Left cardiac atrium (tissue), 4 donors: Measurements from ENCODE around the gene EPHA3. TPM values are rescaled to one million over a fixed set of nuclear protein-coding genes. Genes with fewer than 3 reads are reported as not detected.
A peak's percentile ranks its signal among the peaks of the same experiment; 100 is the strongest.

Experiments
- ATAC-seq, 2 donors: fragments of 200-7000 bp; cut with Tn5 transposase; one replicate each; pipeline ENCODE4 v1.9.1; 2020; ENCODE audit warnings: mild to moderate bottlenecking in 2 of 2, moderate library complexity in 2 of 2
- DNase-seq: peaks from one replicate; pipeline ENCODE4 v3.0.0-alpha.2; 2020
- intact Hi-C, 2 donors: fragments of 100-400 bp; cut with DNase I; formaldehyde crosslinking; loops; one replicate each; pipeline versions ENCODE4 v1.14.1 to v1.15.1; 2022 to 2023
- total RNA-seq, 2 donors: library from RNA; stranded (reverse); fragmentation: NEBNext Ultra II Directional; extraction: Animal tissue kit (Norgen Biotek cat#: 25700); gene quantifications; one replicate each; pipeline ENCODE4 v1.2.1, GENCODE V29; 2021
- donor health status: DM: no; HTN: yes; CAD: no.
- donor health status: DM: no; HTN: yes; CAD: no; lungs with severe emphysema.
- donor health status: DM: yes; HTN: yes; CAD: no.
- donor health status: Dilated cardiomyopathy.

The EPHA3 gene
- total RNA-seq, 2 donors from 2014 or later, result 5.6 to 8.1 TPM

- intact Hi-C loops, result no loop called here
- ATAC-seq (peak in 1 of 2 donors; percentile 39), DNase-seq (no peak)
Measured at GRCh38 chr3:89395456-89395855, 288.0 kb downstream of the EPHA3 start.

GRCh38 chr3:89395996-89396395 is 288.6 kb downstream of the EPHA3 start:
- ATAC-seq (no peak), DNase-seq (no peak)
- intact Hi-C loops, result no loop called here

- ATAC-seq (no peak), DNase-seq (no peak)
- intact Hi-C loops, result no loop called here
Measured at GRCh38 chr3:89402051-89402450, 294.6 kb downstream of the EPHA3 start.

GRCh38 chr3:89405176-89405575 is 297.8 kb downstream of the EPHA3 start:
- DNase-seq (no peak), ATAC-seq (no peak)
- intact Hi-C loops, result no loop called here

GRCh38 chr3:89405593-89405992 is 298.2 kb downstream of the EPHA3 start:
- DNase-seq, result no peak
- intact Hi-C loops, result no loop called here
- ATAC-seq, result no peak

GRCh38 chr3:89411201-89411600 is 303.8 kb downstream of the EPHA3 start:
- DNase-seq (no peak), ATAC-seq (no peak)
- intact Hi-C loops, result no loop called here

- intact Hi-C loops, result no loop called here
- DNase-seq, result no peak
- ATAC-seq, result no peak
Measured at GRCh38 chr3:89414270-89414669, 306.8 kb downstream of the EPHA3 start.

GRCh38 chr3:89419647-89420241 is 312.3 kb downstream of the EPHA3 start:
- DNase-seq, result no peak
- intact Hi-C loops, result no loop called here
- peak; percentile 32 to 41 for ATAC-seq

- ATAC-seq, result no peak
- intact Hi-C loops, result no loop called here
Measured at GRCh38 chr3:89426060-89426459, 318.6 kb downstream of the EPHA3 start.

GRCh38 chr3:89434621-89435380 is 327.4 kb downstream of the EPHA3 start:
- intact Hi-C loops, result no loop called here
- DNase-seq (no peak), ATAC-seq (no peak)

More at GRCh38 chr3:89426060-89426459, 318.6 kb downstream of the EPHA3 start:
- no peak for DNase-seq

- no peak for ATAC-seq
- DNase-seq, result no peak
- intact Hi-C loops, result no loop called here
Measured at GRCh38 chr3:89436846-89437245, 329.4 kb downstream of the EPHA3 start.

GRCh38 chr3:89440386-89440785 is 333.0 kb downstream of the EPHA3 start:
- intact Hi-C loops, result no loop called here
- no peak for DNase-seq
- ATAC-seq, result peak in 1 of 2 donors; percentile 47

GRCh38 chr3:89441141-89441540 is 333.7 kb downstream of the EPHA3 start:
- ATAC-seq (no peak), DNase-seq (no peak)
- intact Hi-C loops, result no loop called here

GRCh38 chr3:89446593-89446992 is 339.2 kb downstream of the EPHA3 start:
- DNase-seq, result no peak
- ATAC-seq, result no peak
- intact Hi-C loops, result no loop called here

GRCh38 chr3:89447243-89447642 is 339.8 kb downstream of the EPHA3 start:
- no peak for ATAC-seq
- intact Hi-C loops, result no loop called here

GRCh38 chr3:89449086-89449485 is 341.7 kb downstream of the EPHA3 start:
- DNase-seq, result no peak
- intact Hi-C loops, result no loop called here
- ATAC-seq, result no peak

More at GRCh38 chr3:89447243-89447642, 339.8 kb downstream of the EPHA3 start:
- DNase-seq, result no peak

- intact Hi-C loops, result no loop called here
- DNase-seq, result no peak
- ATAC-seq, result no peak
Measured at GRCh38 chr3:89452066-89452465, 344.6 kb downstream of the EPHA3 start.

- ATAC-seq (no peak), DNase-seq (no peak)
- intact Hi-C loops, result no loop called here
Measured at GRCh38 chr3:89455240-89455639, 347.8 kb downstream of the EPHA3 start.

GRCh38 chr3:89467898-89468363 is 360.5 kb downstream of the EPHA3 start:
- intact Hi-C loops, result no loop called here
- no peak for DNase-seq
- ATAC-seq, result peak in 1 of 2 donors; percentile 32

GRCh38 chr3:89472101-89472500 is 364.7 kb downstream of the EPHA3 start:
- intact Hi-C loops, result no loop called here
- no peak for DNase-seq
- no peak for ATAC-seq
